Esophagus muscularis mucosa (tissue), 4 donors: ENCODE results near the gene NR2E3.

ENCODE experiments used
- CTCF ChIP-seq, 3 experiments: fragments of 200-600 bp in 2 of 3; fragments of 450-650 bp in 1 of 3; sonication (generic) in 2 of 3; IDR thresholded peaks; one replicate each; pipeline ENCODE4 v1.5.1; 2017 to 2019; ENCODE audit warnings: antibody characterized with exemption in 3 of 3, mild to moderate bottlenecking in 2 of 3, moderate library complexity in 1 of 3
- EP300 ChIP-seq: sonication (generic); formaldehyde crosslinking; IDR thresholded peaks from one replicate; pipeline ENCODE4 v1.6.1; 2017; ENCODE audit warnings: antibody characterized with exemption
- POLR2A ChIP-seq: fragments of 450-650 bp; IDR thresholded peaks from one replicate; pipeline ENCODE4 v1.6.1; 2017; ENCODE audit warnings: antibody characterized with exemption, moderate library complexity, mild to moderate bottlenecking, low read depth
- POLR2AphosphoS5 ChIP-seq, 2 donors: sonication (generic); formaldehyde crosslinking; IDR thresholded peaks; one replicate each; pipeline ENCODE4 v1.6.1; 2017; ENCODE audit warnings: antibody characterized with exemption in 2 of 2

DNA sequence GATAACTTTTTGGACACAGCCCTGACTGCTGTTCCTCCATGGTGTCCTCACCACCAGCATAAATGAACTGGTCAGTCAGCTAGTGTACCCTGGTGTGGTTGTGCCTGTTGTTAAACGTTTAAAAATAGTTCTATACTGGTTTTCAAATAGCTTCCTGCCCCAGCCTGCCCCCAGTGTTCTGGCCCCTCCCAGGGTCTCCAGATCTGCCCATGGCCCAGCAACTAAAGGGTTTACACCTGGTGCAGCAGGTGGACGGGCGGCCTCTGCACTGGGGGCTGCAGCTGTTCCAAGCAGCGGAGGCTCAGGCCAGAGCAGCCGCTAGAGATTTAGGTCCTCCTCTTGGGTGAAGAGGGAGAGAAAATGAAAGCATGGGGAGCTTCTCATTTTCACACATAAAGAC, 6.1 kb upstream of the NR2E3 start:
- TF ChIP-seq CTCF (IDR thresholded peaks at IDR 0.05) (no peak), EP300 (no peak), POLR2AphosphoS5 (IDR thresholded peaks at IDR 0.05) (no peak), POLR2A (no peak)
